Progenitor cell of endocrine pancreas (in vitro differentiated cells): ENCODE measurements around the gene RIMBP3B. TPM values are rescaled to one million over a fixed set of nuclear protein-coding genes. Genes with fewer than 3 reads are reported as not detected.
"Not testable (repeated sequence)": the region's sequence is repeated elsewhere in the genome, so short reads cannot be mapped to it uniquely, and the experiment has no call there.

Experiments
- DNase-seq: peaks from one replicate; pipeline ENCODE4 v3.0.0; 2021; ENCODE audit warnings: low spot score; ENCODE audit not compliant: unreplicated experiment
- H3K27ac Mint-ChIP-seq: 2 replicates; pipeline ENCODE4 v1.8.0; 2021; ENCODE audit warnings: mild to moderate bottlenecking, moderate library complexity, mixed read lengths
- H3K27me3 Mint-ChIP-seq: 2 replicates; pipeline ENCODE4 v1.8.0; 2021; ENCODE audit warnings: mixed read lengths
- H3K36me3 Mint-ChIP-seq: 2 replicates; pipeline ENCODE4 v1.8.0; 2022; ENCODE audit warnings: mixed read lengths; ENCODE audit not compliant: insufficient read depth
- H3K4me1 Mint-ChIP-seq: 2 replicates; pipeline ENCODE4 v1.8.0; 2021; ENCODE audit warnings: low read depth, mixed read lengths
- H3K4me3 Mint-ChIP-seq: 2 replicates; pipeline ENCODE4 v1.8.0; 2021; ENCODE audit warnings: low read depth, mild to moderate bottlenecking, moderate library complexity, mixed read lengths
- H3K9me3 Mint-ChIP-seq: 2 replicates; pipeline ENCODE4 v1.8.0; 2021; ENCODE audit warnings: low read depth, mixed read lengths
- long read RNA-seq: library from polyadenylated mRNA; unstranded; transcript quantifications from one replicate; pipeline ENCODE4 v2.0.0, GENCODE V29; 2020
- total RNA-seq: library from RNA; stranded (reverse); gene quantifications from 2 replicates; pipeline ENCODE4 v1.2.1, GENCODE V29; 2021

The RIMBP3B gene, protein sequence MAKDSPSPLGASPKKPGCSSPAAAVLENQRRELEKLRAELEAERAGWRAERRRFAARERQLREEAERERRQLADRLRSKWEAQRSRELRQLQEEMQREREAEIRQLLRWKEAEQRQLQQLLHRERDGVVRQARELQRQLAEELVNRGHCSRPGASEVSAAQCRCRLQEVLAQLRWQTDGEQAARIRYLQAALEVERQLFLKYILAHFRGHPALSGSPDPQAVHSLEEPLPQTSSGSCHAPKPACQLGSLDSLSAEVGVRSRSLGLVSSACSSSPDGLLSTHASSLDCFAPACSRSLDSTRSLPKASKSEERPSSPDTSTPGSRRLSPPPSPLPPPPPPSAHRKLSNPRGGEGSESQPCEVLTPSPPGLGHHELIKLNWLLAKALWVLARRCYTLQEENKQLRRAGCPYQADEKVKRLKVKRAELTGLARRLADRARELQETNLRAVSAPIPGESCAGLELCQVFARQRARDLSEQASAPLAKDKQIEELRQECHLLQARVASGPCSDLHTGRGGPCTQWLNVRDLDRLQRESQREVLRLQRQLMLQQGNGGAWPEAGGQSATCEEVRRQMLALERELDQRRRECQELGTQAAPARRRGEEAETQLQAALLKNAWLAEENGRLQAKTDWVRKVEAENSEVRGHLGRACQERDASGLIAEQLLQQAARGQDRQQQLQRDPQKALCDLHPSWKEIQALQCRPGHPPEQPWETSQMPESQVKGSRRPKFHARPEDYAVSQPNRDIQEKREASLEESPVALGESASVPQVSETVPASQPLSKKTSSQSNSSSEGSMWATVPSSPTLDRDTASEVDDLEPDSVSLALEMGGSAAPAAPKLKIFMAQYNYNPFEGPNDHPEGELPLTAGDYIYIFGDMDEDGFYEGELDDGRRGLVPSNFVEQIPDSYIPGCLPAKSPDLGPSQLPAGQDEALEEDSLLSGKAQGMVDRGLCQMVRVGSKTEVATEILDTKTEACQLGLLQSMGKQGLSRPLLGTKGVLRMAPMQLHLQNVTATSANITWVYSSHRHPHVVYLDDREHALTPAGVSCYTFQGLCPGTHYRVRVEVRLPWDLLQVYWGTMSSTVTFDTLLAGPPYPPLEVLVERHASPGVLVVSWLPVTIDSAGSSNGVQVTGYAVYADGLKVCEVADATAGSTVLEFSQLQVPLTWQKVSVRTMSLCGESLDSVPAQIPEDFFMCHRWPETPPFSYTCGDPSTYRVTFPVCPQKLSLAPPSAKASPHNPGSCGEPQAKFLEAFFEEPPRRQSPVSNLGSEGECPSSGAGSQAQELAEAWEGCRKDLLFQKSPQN (N-terminal part only)
- 0.65 and 1.3 TPM in 2 replicates for total RNA-seq
- long read RNA-seq, full-length matches to known transcripts = 1 of 1 reads
- long read RNA-seq, partial matches to known transcripts = 0 of 1 reads
- long read RNA-seq, other reads (novel, unspliced or antisense) = 0 of 1 reads

DNA sequence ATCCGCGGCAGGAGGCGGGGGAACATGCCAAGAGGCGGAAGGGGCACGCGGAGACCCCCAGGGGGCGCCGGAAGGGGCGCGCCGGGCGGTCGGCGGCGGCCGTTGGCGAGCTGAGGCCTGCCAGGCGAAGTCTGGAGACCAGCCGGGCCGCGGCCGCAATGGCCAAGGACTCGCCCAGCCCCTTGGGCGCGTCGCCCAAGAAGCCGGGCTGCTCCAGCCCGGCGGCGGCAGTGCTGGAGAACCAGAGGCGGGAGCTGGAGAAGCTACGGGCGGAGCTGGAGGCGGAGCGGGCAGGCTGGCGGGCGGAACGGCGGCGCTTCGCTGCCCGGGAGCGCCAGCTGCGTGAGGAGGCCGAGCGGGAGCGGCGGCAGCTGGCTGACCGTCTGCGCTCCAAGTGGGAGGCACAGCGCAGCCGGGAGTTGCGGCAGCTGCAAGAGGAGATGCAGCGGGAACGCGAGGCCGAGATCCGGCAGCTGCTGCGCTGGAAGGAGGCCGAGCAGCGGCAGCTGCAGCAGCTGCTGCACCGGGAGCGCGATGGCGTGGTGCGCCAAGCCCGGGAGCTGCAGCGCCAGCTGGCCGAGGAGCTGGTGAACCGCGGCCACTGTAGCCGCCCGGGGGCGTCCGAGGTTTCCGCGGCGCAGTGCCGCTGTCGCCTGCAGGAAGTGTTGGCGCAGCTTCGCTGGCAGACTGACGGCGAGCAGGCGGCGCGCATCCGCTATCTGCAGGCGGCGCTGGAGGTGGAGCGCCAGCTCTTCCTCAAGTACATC lies at the start of gene RIMBP3B:
Gene RIMBP3B, plus strand, starts transcription at position 51 of the 767 bp plus-strand sequence. Its CDS starts 108 bp downstream, at position 159.
- H3K4me1 Mint-ChIP-seq, H3K36me3 Mint-ChIP-seq, H3K27ac Mint-ChIP-seq, H3K9me3 Mint-ChIP-seq, H3K4me3 Mint-ChIP-seq, H3K27me3 Mint-ChIP-seq, DNase-seq: not testable (repeated sequence)

- not testable (repeated sequence) for H3K4me3 Mint-ChIP-seq, H3K9me3 Mint-ChIP-seq, H3K4me1 Mint-ChIP-seq, H3K27me3 Mint-ChIP-seq, H3K36me3 Mint-ChIP-seq, DNase-seq, H3K27ac Mint-ChIP-seq
Measured at GRCh38 chr22:21357527-21357926, 26.0 kb upstream of the RIMBP3B start.

GRCh38 chr22:21360525-21360924 lies 23.0 kb upstream of the RIMBP3B start:
- not testable (repeated sequence) for H3K27ac Mint-ChIP-seq, H3K4me1 Mint-ChIP-seq, H3K9me3 Mint-ChIP-seq, H3K36me3 Mint-ChIP-seq, H3K4me3 Mint-ChIP-seq, DNase-seq, H3K27me3 Mint-ChIP-seq

GRCh38 chr22:21362473-21362872 lies 21.1 kb upstream of the RIMBP3B start:
- DNase-seq, H3K27ac Mint-ChIP-seq, H3K4me1 Mint-ChIP-seq, H3K4me3 Mint-ChIP-seq, H3K9me3 Mint-ChIP-seq, H3K36me3 Mint-ChIP-seq, H3K27me3 Mint-ChIP-seq: not testable (repeated sequence)

GRCh38 chr22:21363061-21363460 lies 20.5 kb upstream of the RIMBP3B start:
- not testable (repeated sequence) for DNase-seq, H3K4me3 Mint-ChIP-seq, H3K36me3 Mint-ChIP-seq, H3K27ac Mint-ChIP-seq, H3K9me3 Mint-ChIP-seq, H3K27me3 Mint-ChIP-seq, H3K4me1 Mint-ChIP-seq

- not testable (repeated sequence) for H3K4me3 Mint-ChIP-seq, DNase-seq, H3K4me1 Mint-ChIP-seq, H3K9me3 Mint-ChIP-seq, H3K27me3 Mint-ChIP-seq, H3K27ac Mint-ChIP-seq, H3K36me3 Mint-ChIP-seq
Measured at GRCh38 chr22:21363803-21364202, 19.7 kb upstream of the RIMBP3B start.

GRCh38 chr22:21364362-21364761 lies 19.2 kb upstream of the RIMBP3B start:
- H3K4me1 Mint-ChIP-seq, H3K36me3 Mint-ChIP-seq, DNase-seq, H3K27ac Mint-ChIP-seq, H3K4me3 Mint-ChIP-seq, H3K27me3 Mint-ChIP-seq, H3K9me3 Mint-ChIP-seq: not testable (repeated sequence)

- DNase-seq, H3K36me3 Mint-ChIP-seq, H3K4me1 Mint-ChIP-seq, H3K4me3 Mint-ChIP-seq, H3K9me3 Mint-ChIP-seq, H3K27me3 Mint-ChIP-seq, H3K27ac Mint-ChIP-seq: not testable (repeated sequence)
Measured at GRCh38 chr22:21365337-21365736, 18.2 kb upstream of the RIMBP3B start.

- H3K27me3 Mint-ChIP-seq, H3K9me3 Mint-ChIP-seq, H3K36me3 Mint-ChIP-seq, DNase-seq, H3K27ac Mint-ChIP-seq, H3K4me1 Mint-ChIP-seq, H3K4me3 Mint-ChIP-seq: not testable (repeated sequence)
Measured at GRCh38 chr22:21368603-21369310, 14.8 kb upstream of the RIMBP3B start.

DNA sequence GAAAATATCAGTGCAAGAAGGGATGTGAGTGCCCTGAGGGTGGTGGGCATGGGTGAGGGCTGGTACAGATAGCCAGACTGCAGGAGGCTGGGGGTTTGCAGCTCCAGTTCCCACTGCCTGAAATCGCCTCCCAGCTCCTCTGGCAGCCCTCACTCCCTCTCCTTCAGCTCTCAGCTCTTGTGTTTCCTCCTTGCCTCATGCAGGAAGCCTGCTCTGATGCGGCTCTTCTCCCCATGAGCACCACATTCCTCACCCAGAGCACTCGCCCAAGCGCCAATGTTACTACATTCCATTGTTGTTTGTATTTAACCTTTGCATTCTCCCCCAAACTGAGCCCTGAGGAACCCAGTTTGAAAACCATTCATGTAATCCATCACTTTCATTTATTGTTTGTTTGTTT lies 7.7 kb upstream of the RIMBP3B start:
- H3K27ac Mint-ChIP-seq, H3K27me3 Mint-ChIP-seq, H3K36me3 Mint-ChIP-seq, H3K4me1 Mint-ChIP-seq, H3K4me3 Mint-ChIP-seq, DNase-seq, H3K9me3 Mint-ChIP-seq: not testable (repeated sequence)

- not testable (repeated sequence) for DNase-seq, H3K27ac Mint-ChIP-seq, H3K4me3 Mint-ChIP-seq
Measured at GRCh38 chr22:21384468-21385357, 1.2 kb downstream of the RIMBP3B start.

More at GRCh38 chr22:21384468-21385357, 1.2 kb downstream of the RIMBP3B start:
- H3K9me3 Mint-ChIP-seq, H3K36me3 Mint-ChIP-seq, H3K27me3 Mint-ChIP-seq, H3K4me1 Mint-ChIP-seq: not testable (repeated sequence)
